HEK293 (cell line): ENCODE results near the gene SPTBN2.

ENCODE experiments used
- CTCF ChIA-PET: fragments of 350-600 bp; formaldehyde crosslinking; extraction: SDS; loops from one replicate; lab custom pipeline; 2021; ENCODE audit warnings: antibody characterized with exemption; lab: Yijun Ruan, JAX
- POLR2A ChIA-PET: fragments of 300-600 bp; formaldehyde crosslinking; extraction: SDS; loops from one replicate; lab custom pipeline; 2020; ENCODE audit warnings: antibody characterized with exemption, inconsistent platforms; lab: Yijun Ruan, JAX
- H3K27ac ChIP-seq: fragments of 200-500 bp; sonication (Bioruptor generic); 2 replicates; pipeline ENCODE4 v1.5.1; 2014; ENCODE audit warnings: low read depth, low read length, control low read depth, inconsistent platforms; ENCODE audit errors: extremely low read depth
- H3K36me3 ChIP-seq, 2 experiments: fragments of 200-500 bp in 1 of 2; sonication (Bioruptor generic) in 1 of 2; 1 replicate in 1 of 2; 2 replicates in 1 of 2; pipeline ENCODE4 v1.5.1; 2014 to 2017; ENCODE audit warnings: inconsistent platforms in 2 of 2, low read length in 2 of 2; ENCODE audit not compliant: control insufficient read depth in 2 of 2, insufficient read depth in 1 of 2
- H3K4me1 ChIP-seq: fragments of 200-500 bp; sonication (Bioruptor generic); 2 replicates; pipeline ENCODE4 v1.5.1; 2014; ENCODE audit warnings: mild to moderate bottlenecking, low read length, inconsistent platforms; ENCODE audit not compliant: control insufficient read depth, insufficient read depth
- H3K4me3 ChIP-seq: 2 replicates; pipeline ENCODE4 v1.5.1; 2011; ENCODE audit warnings: low read depth, mild to moderate bottlenecking, control low read depth, low read length, moderate library complexity
- H3K9me3 ChIP-seq: fragments of 200-500 bp; sonication (Bioruptor generic); 2 replicates; pipeline ENCODE4 v1.5.1; 2014; ENCODE audit warnings: low read depth, low read length, inconsistent platforms; ENCODE audit not compliant: control insufficient read depth, insufficient read depth
- HOXA7 ChIP-seq: sonication (generic); formaldehyde crosslinking; IDR thresholded peaks from 2 replicates; pipeline ENCODE4 v1.8.1; 2022; ENCODE audit warnings: missing genetic modification reagents, borderline replicate concordance
- OVOL3 ChIP-seq: fragments of 450-650 bp; formaldehyde crosslinking; IDR thresholded peaks from 2 replicates; pipeline ENCODE4 v1.5.1; 2016; ENCODE audit warnings: missing biosample characterization, missing genetic modification characterization
- PBX3 ChIP-seq: sonication (generic); formaldehyde crosslinking; IDR thresholded peaks from 2 replicates; pipeline ENCODE4 v1.8.1; 2022; ENCODE audit warnings: mild to moderate bottlenecking, moderate library complexity, missing genetic modification reagents
- TRIM28 ChIP-seq: IDR thresholded peaks from 2 replicates; pipeline ENCODE4 v1.6.1; 2011; ENCODE audit warnings: low read length, control low read depth, borderline replicate concordance
- WT1 ChIP-seq: fragments of 450-650 bp; formaldehyde crosslinking; IDR thresholded peaks from 2 replicates; pipeline ENCODE4 v1.5.1; 2016; ENCODE audit warnings: missing biosample characterization, missing genetic modification characterization
- ZBTB10 ChIP-seq: fragments of 450-650 bp; formaldehyde crosslinking; IDR thresholded peaks from 2 replicates; pipeline ENCODE4 v1.5.1; 2016; ENCODE audit warnings: missing biosample characterization, missing genetic modification characterization
- ZNF19 ChIP-seq: fragments of 450-650 bp; formaldehyde crosslinking; IDR thresholded peaks from 2 replicates; pipeline ENCODE4; 2016; ENCODE audit warnings: missing biosample characterization, missing genetic modification characterization, low read depth
- ZNF221 ChIP-seq: fragments of 450-650 bp; formaldehyde crosslinking; IDR thresholded peaks from 2 replicates; pipeline ENCODE4 v1.5.1; 2017; ENCODE audit warnings: missing biosample characterization, missing genetic modification characterization, borderline replicate concordance
- ZNF280C ChIP-seq: fragments of 450-650 bp; formaldehyde crosslinking; IDR thresholded peaks from 2 replicates; pipeline ENCODE4 v1.5.1; 2016; ENCODE audit warnings: missing biosample characterization, missing genetic modification characterization
- ZNF473 ChIP-seq: fragments of 450-650 bp; formaldehyde crosslinking; IDR thresholded peaks from 2 replicates; pipeline ENCODE4 v1.5.1; 2017; ENCODE audit warnings: missing biosample characterization, missing genetic modification characterization
- ZNF510 ChIP-seq: fragments of 450-650 bp; formaldehyde crosslinking; IDR thresholded peaks from 2 replicates; pipeline ENCODE4 v1.5.1; 2018; ENCODE audit warnings: mild to moderate bottlenecking, missing genetic modification characterization, missing biosample characterization; ENCODE audit not compliant: insufficient replicate concordance
- ZNF555 ChIP-seq: fragments of 450-650 bp; formaldehyde crosslinking; conservative IDR thresholded peaks from 2 replicates; pipeline ENCODE4 v1.5.1; 2017; ENCODE audit warnings: missing biosample characterization, mild to moderate bottlenecking, missing genetic modification characterization, inconsistent platforms
- ZNF677 ChIP-seq: fragments of 450-650 bp; IDR thresholded peaks from 2 replicates; pipeline ENCODE4 v1.5.0; 2018; ENCODE audit warnings: missing biosample characterization, mild to moderate bottlenecking, missing genetic modification characterization, moderate library complexity
- ZNF776 ChIP-seq: fragments of 450-650 bp; formaldehyde crosslinking; IDR thresholded peaks from 2 replicates; pipeline ENCODE4 v1.5.0; 2017; ENCODE audit warnings: missing biosample characterization, missing genetic modification characterization, borderline replicate concordance
- ZNF777 ChIP-seq: fragments of 450-650 bp; formaldehyde crosslinking; IDR thresholded peaks from 2 replicates; pipeline ENCODE4 v1.5.1; 2017; ENCODE audit warnings: missing biosample characterization, missing genetic modification characterization, borderline replicate concordance
- ZNF792 ChIP-seq: fragments of 450-650 bp; formaldehyde crosslinking; IDR thresholded peaks from 2 replicates; pipeline ENCODE4 v1.5.1; 2016; ENCODE audit warnings: missing biosample characterization, missing genetic modification characterization
- ZNF837 ChIP-seq: fragments of 450-650 bp; formaldehyde crosslinking; IDR thresholded peaks from 2 replicates; pipeline ENCODE4 v1.5.1; 2016; ENCODE audit warnings: missing biosample characterization, missing genetic modification characterization

The SPTBN2 gene

GRCh38 chr11:66710384-66710930, 18.6 kb downstream of the SPTBN2 start (continued):
- TF ChIP-seq ZNF555 (tag by site-specific recombination), result no peak
- no peak for TF ChIP-seq ZNF221 (tag by site-specific recombination)
- no peak for TF ChIP-seq ZNF19
- no peak for TF ChIP-seq ZNF473 (tag by site-specific recombination)
- TF ChIP-seq ZNF776 (tag by site-specific recombination), result no peak

- POLR2A ChIA-PET, result no interaction called here
- CTCF ChIA-PET, result interaction anchor here (0.6 to 1.2 kb wide), 3 partner anchors 15 to 279 kb away, joined by 3 to 8 read pairs (median 4); no protein-coding TSS in a partner anchor
- H3K36me3 ChIP-seq, result peaks cover 4 to 73% of the 10 kb centered on the region in 2 experiments; a peak in 2 of 3 replicates
These were observed 20.3 kb downstream of the SPTBN2 start for GRCh38 chr11:66708701-66709100.

GRCh38 chr11:66708094-66708493, 20.9 kb downstream of the SPTBN2 start:
- no peak overlapping the region for H3K4me3 ChIP-seq
- TF ChIP-seq ZNF777 (tag by site-specific recombination) (no peak), ZNF510 (tag by site-specific recombination) (no peak), ZNF280C (no peak), TRIM28 (no peak), ZNF677 (tag by site-specific recombination) (no peak), ZNF837 (tag by site-specific recombination) (no peak), ZBTB10 (tag by site-specific recombination) (no peak), HOXA7 (CRISPR knock-in tag) (no peak), PBX3 (CRISPR knock-in tag) (no peak)
- ChIA-PET POLR2A (no interaction called here), CTCF (interaction anchor here (0.5 to 1.0 kb wide), 3 partner anchors 14 to 279 kb away, joined by 3 to 8 read pairs (median 4); no protein-coding TSS in a partner anchor)
- H3K9me3 ChIP-seq, result no peaks in the 10 kb centered on the region
- H3K36me3 ChIP-seq, result peaks cover 0 to 67% of the 10 kb centered on the region in 2 experiments; a peak in 2 of 3 replicates
- no peak overlapping the region for H3K27ac ChIP-seq
- H3K4me1 ChIP-seq, result no peaks in the 10 kb centered on the region

More at GRCh38 chr11:66708701-66709100, 20.3 kb downstream of the SPTBN2 start:
- Histone ChIP-seq H3K9me3 (no peaks in the 10 kb centered on the region), H3K4me1 (no peaks in the 10 kb centered on the region), H3K27ac (no peak overlapping the region), H3K4me3 (no peak overlapping the region)
- TF ChIP-seq WT1 (no peak), ZNF792 (tag by site-specific recombination) (no peak), OVOL3 (tag by site-specific recombination) (no peak)
